Stimulated activated CD8-positive, alpha-beta memory T cell treated with anti-CD3 and anti-CD28 coated beads, Interleukin-15, amount 100 ng/mL, for 1 hour (primary cell): ENCODE measurements around the gene MYO1E.
"Not testable (repeated sequence)": the region's sequence is repeated elsewhere in the genome, so short reads cannot be mapped to it uniquely, and the experiment has no call there.

Source experiments
- DNase-seq: peaks from one replicate; pipeline ENCODE4 v3.0.0-alpha.2; 2020; ENCODE audit warnings: low read depth

MYO1E gene

GRCh38 chr15:59350421-59350732 lies 22.3 kb downstream of the MYO1E start:
- DNase-seq, result no peak

- DNase-seq, result no peak
These were observed 22.8 kb downstream of the MYO1E start for GRCh38 chr15:59349680-59350420.

- DNase-seq, result no peak
These were observed 24.8 kb downstream of the MYO1E start for GRCh38 chr15:59347915-59348314.

DNA sequence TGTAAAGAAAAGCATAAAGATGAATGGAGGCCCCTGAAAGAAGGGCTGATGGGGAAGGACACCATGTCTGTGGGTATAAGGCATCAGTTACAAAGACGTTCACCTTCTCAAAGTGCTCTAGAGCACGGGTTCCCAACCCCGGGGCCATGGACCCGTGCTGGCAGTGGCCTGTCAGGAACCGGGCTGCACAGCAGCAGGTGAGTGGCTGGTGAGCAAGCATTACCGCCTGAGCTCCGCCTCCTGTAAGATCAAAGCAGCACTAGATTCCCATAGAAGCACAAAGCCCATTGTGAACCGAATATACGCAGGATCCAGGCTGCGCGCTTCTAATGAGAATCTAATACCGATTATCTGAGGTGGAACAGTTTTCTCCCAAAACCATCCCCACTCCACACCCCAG lies 25.7 kb downstream of the MYO1E start:
- no peak for DNase-seq

DNA sequence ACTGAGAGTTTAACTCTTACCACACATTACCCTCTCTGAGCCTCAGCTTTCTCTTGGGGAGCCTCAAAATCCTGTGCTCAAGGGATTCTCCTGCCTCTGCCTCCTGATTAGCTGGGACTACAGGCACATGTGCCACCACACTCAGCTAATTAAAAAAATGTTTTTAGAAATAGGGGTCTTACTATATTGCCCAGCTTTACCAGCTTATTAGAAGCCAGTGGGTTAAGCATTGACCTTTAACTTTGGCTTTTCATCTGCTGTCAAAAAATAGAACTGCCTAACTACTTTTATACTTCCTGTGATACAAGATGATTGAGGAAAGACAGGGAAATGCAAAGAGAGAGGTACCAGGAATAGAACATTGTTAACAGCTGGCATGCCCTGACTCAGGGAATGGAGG lies 27.3 kb downstream of the MYO1E start:
- DNase-seq, result no peak

GRCh38 chr15:59344311-59344710 lies 28.4 kb downstream of the MYO1E start:
- no peak for DNase-seq

GRCh38 chr15:59340325-59340724 lies 32.3 kb downstream of the MYO1E start:
- no peak for DNase-seq

- no peak for DNase-seq
These were observed 33.4 kb downstream of the MYO1E start for GRCh38 chr15:59339252-59339672.

DNA sequence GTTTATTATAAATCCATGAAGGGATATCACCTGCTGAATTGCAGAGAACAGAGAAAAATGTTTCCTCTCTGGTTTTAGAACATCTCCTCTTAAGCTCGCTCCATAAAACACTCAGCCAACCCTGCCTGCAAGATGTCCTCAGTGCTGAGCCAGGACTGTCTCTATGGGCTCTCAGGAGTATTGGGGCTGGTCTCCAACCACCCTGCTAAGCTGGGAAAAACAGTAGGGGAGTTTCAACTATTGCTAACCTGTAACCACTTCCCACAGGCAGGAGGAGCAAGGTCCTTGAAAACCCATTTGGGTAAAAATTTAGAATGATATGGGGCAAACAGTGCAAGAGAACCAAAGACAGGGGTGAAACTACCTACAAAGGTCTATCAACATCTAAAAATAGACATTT lies 34.3 kb downstream of the MYO1E start:
- no peak for DNase-seq

DNA sequence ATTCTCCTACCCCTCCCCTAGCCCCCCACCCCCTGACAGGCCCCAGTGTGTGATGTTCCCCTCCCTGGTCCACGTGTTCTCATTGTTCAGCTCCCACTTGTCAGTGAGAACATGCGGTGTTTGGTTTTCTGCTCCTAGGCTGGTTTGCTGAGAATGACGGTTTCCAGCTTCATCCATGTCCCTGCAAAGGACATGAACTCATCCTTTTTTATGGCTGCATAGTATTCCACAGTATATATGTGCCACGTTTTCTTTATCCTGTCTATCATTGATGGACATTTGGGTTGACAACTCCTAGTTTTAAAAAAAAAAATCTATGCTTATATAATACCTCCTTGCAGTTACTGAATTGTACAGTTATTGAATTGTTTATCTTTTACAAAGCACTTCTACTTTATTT lies 35.9 kb downstream of the MYO1E start:
- DNase-seq, result not testable (repeated sequence)

GRCh38 chr15:59335207-59335786 lies 37.4 kb downstream of the MYO1E start:
- DNase-seq, result no peak

DNA sequence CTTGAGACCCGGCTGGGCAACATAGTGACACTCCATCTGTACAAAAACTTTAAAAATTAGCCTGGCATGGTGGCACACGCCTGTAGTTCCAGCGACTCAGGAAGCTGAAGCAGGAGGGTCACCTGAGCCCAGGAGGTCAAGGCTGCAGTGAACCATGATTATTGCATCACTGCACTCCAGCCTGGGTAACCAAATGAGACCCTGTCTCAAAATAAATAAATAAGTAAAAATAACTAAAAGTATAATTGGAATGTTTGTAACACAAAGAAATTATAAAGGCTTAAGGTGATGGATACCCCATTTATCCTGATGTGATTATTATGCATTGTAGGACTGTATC lies 38.6 kb downstream of the MYO1E start:
- DNase-seq, result no peak

GRCh38 chr15:59333401-59334075 lies 39.1 kb downstream of the MYO1E start:
- DNase-seq, result no peak

DNA sequence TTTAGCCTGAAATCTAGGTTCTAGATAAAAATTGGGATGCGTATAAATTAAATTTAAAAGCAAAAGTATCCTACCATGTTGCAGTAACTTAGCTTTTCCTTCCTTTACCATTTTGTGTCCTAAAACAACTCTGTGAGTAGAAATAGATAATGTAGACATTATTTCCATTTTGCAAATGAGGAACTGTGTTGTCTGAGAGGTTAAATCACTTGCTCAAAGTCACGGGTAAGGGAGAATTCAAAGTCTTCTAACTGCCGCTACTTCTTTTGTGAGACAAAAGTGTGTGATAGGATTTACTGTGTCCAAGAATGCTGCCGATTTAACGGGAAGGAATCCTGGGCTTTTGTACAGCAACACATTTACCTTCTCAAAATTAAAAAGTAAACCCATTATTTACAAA lies 40.7 kb downstream of the MYO1E start:
- DNase-seq, result no peak

GRCh38 chr15:59330649-59331048 lies 42.0 kb downstream of the MYO1E start:
- DNase-seq, result no peak

GRCh38 chr15:59329570-59330350 lies 42.9 kb downstream of the MYO1E start:
- no peak for DNase-seq

DNA sequence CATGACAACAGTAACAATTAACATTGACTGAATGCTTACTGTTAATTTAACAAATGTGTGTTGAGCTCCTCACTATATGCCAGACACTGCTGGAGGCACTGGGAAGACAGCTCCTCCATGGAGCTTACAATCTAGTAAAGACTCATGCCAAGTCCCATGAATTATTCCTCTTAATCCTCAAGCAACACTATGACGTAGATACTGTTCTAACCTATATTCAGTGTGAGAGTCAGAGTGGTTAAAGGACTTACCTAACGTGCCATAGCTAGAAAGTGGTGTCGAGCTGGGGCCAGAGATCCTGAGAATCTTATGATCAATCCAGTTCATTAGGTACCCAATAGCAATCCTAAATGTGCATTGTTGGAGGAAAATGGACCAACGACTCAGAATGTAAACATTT lies 43.6 kb downstream of the MYO1E start:
- DNase-seq, result no peak

GRCh38 chr15:59327942-59328341 lies 44.7 kb downstream of the MYO1E start:
- DNase-seq, result no peak

DNA sequence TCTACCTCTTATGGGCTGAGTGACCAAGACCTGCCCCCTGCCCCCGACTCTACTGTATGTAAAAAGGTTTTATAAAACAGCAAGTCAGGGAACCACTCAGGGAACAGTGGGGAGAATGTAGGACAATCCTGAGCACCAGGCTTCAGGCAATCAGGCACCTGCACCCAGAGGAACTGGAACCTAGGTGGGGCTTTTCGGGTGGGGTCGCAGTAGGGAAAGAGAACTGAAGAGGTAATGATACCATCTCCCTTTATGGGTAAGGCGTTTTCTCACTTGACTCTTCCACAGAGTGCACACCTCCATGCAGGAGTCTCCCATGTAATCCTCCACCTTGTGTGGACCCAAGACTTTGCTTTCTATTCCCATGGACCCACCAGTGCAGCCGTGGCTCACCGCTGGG lies 45.8 kb downstream of the MYO1E start:
- no peak for DNase-seq

DNA sequence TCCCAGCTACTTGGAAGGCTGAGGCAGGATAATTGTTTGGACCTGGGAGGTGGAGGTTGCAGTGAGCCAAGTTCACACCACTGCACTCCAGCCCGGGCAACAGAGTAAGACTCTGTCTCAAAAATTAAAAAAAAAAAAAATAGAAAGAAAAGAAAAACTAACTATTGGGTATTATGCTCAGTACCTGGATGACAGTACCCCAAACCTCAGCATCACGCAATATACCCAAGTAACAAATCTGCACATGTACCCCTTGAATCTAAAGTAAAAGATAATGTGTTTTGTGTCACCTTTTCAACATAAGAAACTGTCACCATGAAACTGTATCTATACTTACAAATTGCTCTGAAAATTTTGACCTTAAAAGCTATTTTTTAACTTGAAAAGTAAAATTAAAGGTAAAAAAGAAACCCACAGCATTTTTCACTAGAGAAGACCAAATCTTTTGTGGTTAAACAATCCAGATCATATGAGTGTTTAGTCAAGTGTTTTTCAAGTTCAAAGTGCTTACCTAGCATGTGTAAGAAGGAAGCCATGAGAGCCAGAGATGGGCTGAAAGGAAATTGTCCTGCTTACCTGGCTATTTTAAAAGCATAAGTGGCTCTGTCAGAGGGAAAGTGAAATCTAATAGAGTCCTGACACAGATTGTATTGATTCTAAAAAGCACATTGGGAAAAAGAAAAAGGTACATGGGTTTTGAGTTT lies 50.5 kb downstream of the MYO1E start:
- DNase-seq, result no peak

GRCh38 chr15:59321000-59321689 lies 51.5 kb downstream of the MYO1E start:
- no peak for DNase-seq

GRCh38 chr15:59317211-59317610 lies 55.5 kb downstream of the MYO1E start:
- DNase-seq, result no peak
